GM10847 (cell line): Measurements from ENCODE around the gene FKBP4.

Experiments used
- POLR2A ChIP-seq: IDR thresholded peaks from 2 replicates; pipeline ENCODE4 v1.6.1; 2011; ENCODE audit not compliant: insufficient read length; ENCODE audit errors: extremely low read depth

Gene FKBP4

GRCh38 chr12:2794736-2795289, at the start of gene FKBP4:
TSS of gene FKBP4 (plus strand) at chr12:2794970. CDS start at chr12:2795140, 170 bp downstream.
- peak; percentile 71 for TF ChIP-seq POLR2A

- no peak for TF ChIP-seq POLR2A
Measured at GRCh38 chr12:2745655-2746054, 49.1 kb upstream of the FKBP4 start.

GRCh38 chr12:2749580-2749979, 45.2 kb upstream of the FKBP4 start:
- no peak for TF ChIP-seq POLR2A

GRCh38 chr12:2750185-2750584, 44.6 kb upstream of the FKBP4 start:
- no peak for TF ChIP-seq POLR2A

- TF ChIP-seq POLR2A, result no peak
Measured at GRCh38 chr12:2751230-2751629, 43.5 kb upstream of the FKBP4 start.

- TF ChIP-seq POLR2A, result no peak
Measured at GRCh38 chr12:2751686-2752085, 43.1 kb upstream of the FKBP4 start.

GRCh38 chr12:2752676-2753371, 41.9 kb upstream of the FKBP4 start:
- TF ChIP-seq POLR2A, result no peak

- no peak for TF ChIP-seq POLR2A
Measured at GRCh38 chr12:2753536-2753935, 41.2 kb upstream of the FKBP4 start.

GRCh38 chr12:2754208-2754607, 40.6 kb upstream of the FKBP4 start:
- TF ChIP-seq POLR2A, result no peak

GRCh38 chr12:2756756-2757155, 38.0 kb upstream of the FKBP4 start:
- no peak for TF ChIP-seq POLR2A

GRCh38 chr12:2759733-2760132, 35.0 kb upstream of the FKBP4 start:
- no peak for TF ChIP-seq POLR2A

GRCh38 chr12:2764398-2764797, 30.4 kb upstream of the FKBP4 start:
- TF ChIP-seq POLR2A, result no peak

GRCh38 chr12:2765052-2765451, 29.7 kb upstream of the FKBP4 start:
- TF ChIP-seq POLR2A, result no peak

- no peak for TF ChIP-seq POLR2A
Measured at GRCh38 chr12:2765608-2766007, 29.2 kb upstream of the FKBP4 start.

GRCh38 chr12:2768224-2768961, 26.4 kb upstream of the FKBP4 start:
- no peak for TF ChIP-seq POLR2A

GRCh38 chr12:2769866-2770533, 24.8 kb upstream of the FKBP4 start:
- TF ChIP-seq POLR2A, result no peak
